T-helper 1 cell treated with Interleukin-12 subunit alpha and Interleukin-12 subunit beta and Interleukin-4 antibody, amounts not matched to agents 30 ng/mL and 1 ng/mL, for 36 hours (primary cell): ENCODE measurements around the gene KIAA1210. TPM values are rescaled to one million over a fixed set of nuclear protein-coding genes. Genes with fewer than 3 reads are reported as not detected.

Experiments used
- intact Hi-C: fragments of 100-400 bp; cut with micrococcal nuclease; formaldehyde crosslinking; loops from one replicate; pipeline ENCODE4 v1.15.1; 2024
- total RNA-seq: library from RNA; stranded (reverse); gene quantifications from 2 replicates; pipeline ENCODE4 v1.2.3, GENCODE V29; 2022

Gene KIAA1210
- total RNA-seq, 1 donor from 2014 or later = not detected

DNA sequence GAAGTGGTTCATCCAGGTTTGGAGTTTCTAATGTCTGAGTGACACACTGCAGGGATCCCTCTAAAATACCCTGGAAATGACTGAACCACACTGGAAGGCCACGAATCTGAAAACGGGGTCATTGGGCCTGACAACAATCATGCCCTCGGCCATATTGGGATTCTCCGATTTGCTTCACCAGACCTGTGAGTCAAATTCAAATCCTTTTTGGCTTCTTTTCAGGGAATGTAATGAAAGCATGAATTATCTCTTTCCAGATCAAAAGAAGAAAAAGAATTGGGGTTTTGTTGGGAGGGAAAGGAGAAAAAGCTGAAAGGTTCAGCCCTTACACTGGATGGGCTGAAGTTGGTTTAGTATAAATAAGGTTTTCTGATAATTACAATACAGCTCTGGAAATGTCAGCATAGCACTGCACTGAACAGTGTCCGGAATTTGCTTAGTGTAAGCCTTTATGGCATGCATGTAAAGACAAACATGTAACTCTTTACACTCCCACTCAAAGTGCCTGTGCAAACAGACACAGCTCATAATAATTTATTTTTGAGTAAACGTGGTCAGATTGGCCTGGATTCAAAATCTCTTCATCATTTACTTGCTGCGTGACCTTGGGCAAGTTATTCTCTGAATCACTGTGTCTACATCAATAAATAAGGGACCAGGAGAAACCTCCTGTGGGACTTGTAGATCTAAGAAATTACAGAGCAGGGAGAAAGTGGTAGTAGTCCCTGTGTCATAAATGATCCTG, 33.4 kb downstream of the KIAA1210 start:
- intact Hi-C loops = no loop called here

DNA sequence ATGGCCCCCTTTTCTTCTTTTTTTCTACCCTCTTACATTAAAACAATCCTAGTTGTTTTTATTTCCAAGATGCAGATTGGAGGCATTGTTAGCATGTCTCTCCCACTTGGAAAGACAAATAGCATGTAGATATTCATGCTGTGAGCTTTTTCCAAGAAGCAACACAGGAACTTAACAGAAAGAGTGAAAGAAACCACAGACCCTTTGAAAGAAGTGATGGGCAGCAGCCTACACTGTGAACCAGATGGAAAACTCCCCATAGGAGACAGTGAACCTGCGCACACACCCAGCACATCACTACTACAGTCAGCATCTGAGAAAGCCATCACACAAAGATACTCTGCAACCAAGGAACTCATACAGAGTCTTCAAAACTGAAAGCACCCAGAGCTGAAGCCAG, 37.0 kb downstream of the KIAA1210 start:
- intact Hi-C loops = no loop called here

DNA sequence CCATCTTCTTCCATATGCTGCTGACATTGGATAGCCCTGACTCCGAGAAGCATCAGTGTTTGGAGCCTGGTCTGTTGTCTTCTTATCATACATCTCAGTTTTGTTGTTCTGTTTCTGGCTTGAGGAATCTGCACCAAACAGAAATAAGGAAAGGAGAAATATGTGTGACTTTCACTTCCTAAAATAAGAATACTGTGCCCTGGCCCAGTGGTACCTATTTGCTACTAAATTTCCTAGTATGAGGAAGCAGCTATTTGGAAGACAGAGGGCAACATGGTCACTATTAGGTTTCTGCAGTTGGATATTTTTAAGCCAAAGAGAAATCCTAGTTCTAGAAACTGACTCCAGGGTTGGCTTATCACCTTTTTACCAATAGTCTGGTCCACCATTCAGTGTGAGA, 38.0 kb downstream of the KIAA1210 start:
- intact Hi-C loops = no loop called here

DNA sequence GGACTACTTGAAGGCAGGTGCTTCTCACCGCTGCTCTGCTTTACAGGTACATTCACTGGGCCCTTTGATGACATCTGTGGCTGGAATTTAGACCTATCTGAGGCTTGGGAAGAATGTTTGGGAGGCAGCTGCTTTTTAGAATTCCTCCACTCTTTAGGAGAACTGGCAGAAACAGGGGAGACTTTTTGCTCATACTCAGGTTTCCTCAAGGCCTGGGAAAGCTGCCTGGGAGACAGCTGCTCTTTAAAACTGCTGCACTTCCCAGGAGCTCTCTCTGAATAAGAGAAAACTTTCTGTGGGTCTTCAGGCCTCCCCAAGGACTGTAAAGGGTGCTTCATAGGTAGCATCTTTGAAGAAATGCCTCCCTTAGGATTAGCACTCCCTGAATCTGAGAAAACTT, 40.5 kb downstream of the KIAA1210 start:
- intact Hi-C loops = no loop called here

GRCh38 chrX:119084766-119085165, 42.8 kb downstream of the KIAA1210 start:
- intact Hi-C loops = no loop called here

GRCh38 chrX:119082278-119082677, 45.3 kb downstream of the KIAA1210 start:
- intact Hi-C loops = no loop called here

GRCh38 chrX:119075270-119076025, 52.2 kb downstream of the KIAA1210 start:
- intact Hi-C loops = no loop called here

DNA sequence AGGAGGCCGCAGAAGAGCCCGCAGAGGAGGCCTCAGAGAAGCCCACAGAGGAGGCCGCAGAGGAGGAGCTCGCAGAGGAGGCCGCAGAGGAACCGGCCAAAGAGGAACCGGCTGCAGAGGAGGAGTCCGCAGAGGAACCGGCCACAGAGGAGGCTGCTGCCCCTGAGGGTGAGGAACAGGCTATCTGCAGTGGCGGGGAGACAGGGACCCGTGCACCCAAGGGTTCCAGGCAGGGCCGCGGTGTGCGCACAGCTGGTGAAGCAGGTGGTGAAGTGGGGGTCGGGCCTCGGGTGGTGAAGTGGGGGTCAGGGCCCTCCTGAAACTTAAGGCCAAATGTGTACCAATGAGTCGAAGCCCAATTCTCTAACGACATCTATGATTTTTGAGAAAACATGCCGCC, 53.7 kb downstream of the KIAA1210 start:
- intact Hi-C loops = no loop called here

GRCh38 chrX:119073200-119073905, 54.3 kb downstream of the KIAA1210 start:
- intact Hi-C loops = no loop called here

- intact Hi-C loops = no loop called here
Observed at GRCh38 chrX:119072744-119073143, 54.9 kb downstream of the KIAA1210 start, which contains the start of gene CT47C1. Gene CT47C1 (plus strand): TSS chrX:119072993. CDS start chrX:119073226, 233 bp downstream.

- intact Hi-C loops = no loop called here
Observed at GRCh38 chrX:119071381-119071780, 56.2 kb downstream of the KIAA1210 start.

DNA sequence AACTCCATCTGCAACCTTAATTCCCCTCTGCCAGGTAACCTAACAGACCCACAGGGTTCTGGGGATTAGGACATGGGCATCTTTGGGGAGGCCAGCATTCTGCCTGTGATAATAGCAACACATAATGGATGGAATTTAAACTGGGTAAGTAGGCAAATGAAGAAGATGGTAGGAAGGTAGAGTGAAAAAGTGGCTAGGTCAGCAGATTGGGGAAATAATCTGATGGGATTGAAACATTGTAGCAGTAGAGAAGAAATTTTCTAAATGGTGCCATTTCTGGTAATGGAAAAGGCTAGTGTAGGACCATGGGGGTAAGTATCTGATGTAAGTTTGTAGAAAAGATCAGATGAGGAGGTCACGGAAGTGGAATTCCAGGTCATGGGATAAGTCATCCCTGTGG, 57.9 kb downstream of the KIAA1210 start:
- intact Hi-C loops = no loop called here

DNA sequence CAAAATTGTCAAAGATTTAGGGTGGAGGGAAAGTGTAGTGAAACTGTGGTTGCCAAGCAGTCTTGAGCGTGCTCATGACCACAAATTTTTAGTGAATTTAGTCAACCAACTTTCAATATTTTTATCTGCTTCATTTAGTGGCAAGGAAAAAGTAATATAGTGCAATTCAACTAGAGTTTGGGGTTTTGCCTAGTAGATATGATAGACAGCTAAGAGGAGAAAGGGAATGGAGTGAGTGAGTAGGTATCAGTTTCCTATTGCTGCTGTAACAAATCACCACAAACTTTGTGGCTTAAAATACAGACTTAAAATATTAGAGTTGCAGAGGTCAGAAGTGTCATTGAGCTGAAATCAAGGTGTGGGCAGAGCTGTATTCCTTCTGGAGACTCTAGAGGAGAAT, 58.5 kb downstream of the KIAA1210 start:
- intact Hi-C loops = no loop called here

DNA sequence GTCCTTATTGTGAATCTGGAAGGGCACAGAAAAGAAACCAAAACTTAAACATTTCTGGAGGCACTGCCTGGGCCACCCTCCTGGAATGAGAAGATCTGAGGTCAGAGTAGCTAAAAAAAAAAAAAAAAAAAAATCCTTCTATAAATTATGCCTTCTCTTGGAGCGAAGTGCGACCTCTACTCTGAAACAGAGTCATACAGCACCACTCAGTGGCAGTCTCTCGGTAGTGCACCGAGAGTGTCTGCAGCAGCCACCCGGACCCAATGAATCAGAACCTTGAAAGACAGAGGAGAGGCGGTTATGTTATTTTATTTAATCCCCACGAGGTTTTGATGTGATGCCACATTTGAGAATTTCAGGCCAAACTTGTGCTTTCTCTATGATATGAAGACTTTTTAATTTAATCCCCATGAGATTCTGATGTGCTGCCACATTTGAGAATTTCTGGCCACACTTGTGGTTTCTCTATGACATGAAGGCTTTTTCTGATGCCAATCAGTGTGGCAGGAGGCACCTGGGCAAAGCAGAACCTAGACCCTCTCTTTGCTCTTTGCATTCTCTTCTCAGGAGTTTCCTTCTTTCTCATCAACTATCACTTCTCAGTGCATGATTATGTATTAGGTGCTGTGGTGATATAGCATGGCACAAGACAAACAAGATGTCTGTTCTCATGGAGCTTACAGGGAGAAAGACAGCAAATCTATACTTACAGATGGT, 60.4 kb downstream of the KIAA1210 start:
- intact Hi-C loops = loop anchor here (1.0 to 2.0 kb wide), 3 partner anchors 62 to 228 kb away; no protein-coding TSS in a partner anchor

- intact Hi-C loops = no loop called here
Observed at GRCh38 chrX:119063428-119063827, 64.2 kb downstream of the KIAA1210 start.

GRCh38 chrX:119062750-119063374, 64.8 kb downstream of the KIAA1210 start:
- intact Hi-C loops = no loop called here

DNA sequence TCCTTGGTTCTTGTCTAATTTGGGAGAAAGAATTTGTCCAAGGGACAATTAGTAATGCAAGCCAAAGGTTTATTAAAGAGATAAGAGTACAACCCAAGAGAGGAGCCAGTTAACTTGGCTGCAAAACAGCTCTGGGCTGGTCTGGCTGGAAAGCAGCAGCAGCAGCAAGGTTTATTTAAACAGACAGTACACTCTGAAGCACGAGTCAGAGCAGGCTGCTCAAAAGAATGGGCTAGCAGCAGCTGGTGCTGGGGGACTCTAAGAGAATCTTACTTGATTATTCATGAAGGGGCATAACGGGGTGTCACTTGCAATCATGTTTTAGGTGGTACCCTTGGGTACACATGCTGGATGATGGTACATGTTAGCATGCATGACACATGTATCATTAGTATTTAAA, 71.9 kb downstream of the KIAA1210 start:
- intact Hi-C loops = no loop called here

GRCh38 chrX:119045884-119046283, 81.7 kb downstream of the KIAA1210 start:
- intact Hi-C loops = no loop called here

GRCh38 chrX:119042996-119043395, 84.6 kb downstream of the KIAA1210 start:
- intact Hi-C loops = no loop called here

GRCh38 chrX:119042040-119042439, 85.6 kb downstream of the KIAA1210 start:
- intact Hi-C loops = no loop called here

DNA sequence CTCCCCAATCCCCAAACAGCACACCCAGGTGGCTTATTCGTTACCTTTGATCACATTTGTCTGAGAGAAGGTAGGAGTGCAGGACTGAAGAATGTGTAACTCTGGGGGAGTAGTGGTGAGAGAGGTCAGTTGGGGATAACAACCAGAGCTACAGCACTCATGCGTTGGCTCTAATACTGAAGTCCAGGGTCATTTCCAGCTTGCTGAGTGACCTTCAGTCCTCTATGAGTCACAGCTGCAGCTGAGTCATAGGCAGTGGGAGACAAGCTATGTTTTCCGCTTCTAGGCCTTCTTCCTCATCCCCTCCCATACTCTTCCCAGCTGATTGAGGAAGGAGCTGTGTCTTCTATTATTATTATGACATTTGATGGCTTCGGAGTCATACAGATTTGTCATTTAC, 86.4 kb downstream of the KIAA1210 start:
- intact Hi-C loops = no loop called here
